ENCODE data around the gene RAPGEF6. TPM values are rescaled to one million over a fixed set of nuclear protein-coding genes. Genes with fewer than 3 reads are reported as not detected.

RAPGEF6 gene
- total and polyA plus RNA-seq, 4 donors: 3.9 to 73.1 (median 10.8) TPM

- Histone ChIP-seq H3K4me1 (ENCODE audit: control insufficient read depth in 5 of 5, insufficient read depth in 5 of 5, low read length in 5 of 5) (peaks cover 0 to 12% (median 0%) of the 10 kb centered on the region in 5 donors), H3K27me3 (ENCODE audit: control insufficient read depth in 3 of 3, insufficient read depth in 3 of 3, low read length in 2 of 3) (no peaks in the 10 kb centered on the region), H3K4me3 (no peak overlapping the region), H3K9ac (ENCODE audit: insufficient read depth in 1 of 2, low read length in 2 of 2) (no peak overlapping the region), H3K36me3 (ENCODE audit: control insufficient read depth in 4 of 4, insufficient read depth in 4 of 4, low read length in 4 of 4) (peaks cover 0 to 18% (median 8%) of the 10 kb centered on the region in 4 donors), H3K27ac (ENCODE audit: low read depth in 1 of 2, low read length in 1 of 2) (no peak overlapping the region), H3K9me3 (ENCODE audit: control insufficient read depth in 4 of 4, insufficient read depth in 3 of 4, low read length in 3 of 4) (no peaks in the 10 kb centered on the region)
- no peak for TF ChIP-seq CTCF (IDR thresholded peaks at IDR 0.05; ENCODE audit: control extremely low read depth, extremely low read depth)
- DNase-seq: no peak
- no peak for ATAC-seq (ENCODE audit: insufficient read depth, low FRiP score)
- WGBS, 2 donors: 98 to 100% methylated on average over 1 of the region's 1 CpG
Observed at GRCh38 chr5:131457193-131457592, 177.8 kb downstream of the RAPGEF6 start.

GRCh38 chr5:131450941-131451340, 184.1 kb downstream of the RAPGEF6 start:
- no peaks in the 10 kb centered on the region for H3K4me1 ChIP-seq (ENCODE audit: control insufficient read depth in 5 of 5, insufficient read depth in 5 of 5, low read length in 5 of 5)
- no peaks in the 10 kb centered on the region for H3K9me3 ChIP-seq (ENCODE audit: control insufficient read depth in 4 of 4, insufficient read depth in 3 of 4, low read length in 3 of 4)
- no peak overlapping the region for H3K9ac ChIP-seq (ENCODE audit: insufficient read depth in 1 of 2, low read length in 2 of 2)
- TF ChIP-seq CTCF (IDR thresholded peaks at IDR 0.05; ENCODE audit: control extremely low read depth, extremely low read depth): no peak
- no peaks in the 10 kb centered on the region for H3K27me3 ChIP-seq (ENCODE audit: control insufficient read depth in 3 of 3, insufficient read depth in 3 of 3, low read length in 2 of 3)
- 95 to 98% methylated on average over 2 of the region's 2 CpGs for WGBS, 2 donors
- no peak overlapping the region for H3K4me3 ChIP-seq
- peaks cover 4 to 17% (median 7%) of the 10 kb centered on the region in 4 donors for H3K36me3 ChIP-seq (ENCODE audit: control insufficient read depth in 4 of 4, insufficient read depth in 4 of 4, low read length in 4 of 4)
- no peak overlapping the region for H3K27ac ChIP-seq (ENCODE audit: low read depth in 1 of 2, low read length in 1 of 2)
- DNase-seq: no peak
- no peak for ATAC-seq (ENCODE audit: insufficient read depth, low FRiP score)

GRCh38 chr5:131441184-131441583, 193.8 kb downstream of the RAPGEF6 start:
- TF ChIP-seq CTCF (IDR thresholded peaks at IDR 0.05; ENCODE audit: control extremely low read depth, extremely low read depth): no peak
- Histone ChIP-seq H3K9ac (ENCODE audit: insufficient read depth in 1 of 2, low read length in 2 of 2) (no peak overlapping the region), H3K4me1 (ENCODE audit: control insufficient read depth in 5 of 5, insufficient read depth in 5 of 5, low read length in 5 of 5) (no peaks in the 10 kb centered on the region), H3K9me3 (ENCODE audit: control insufficient read depth in 4 of 4, insufficient read depth in 3 of 4, low read length in 3 of 4) (no peaks in the 10 kb centered on the region), H3K27me3 (ENCODE audit: control insufficient read depth in 3 of 3, insufficient read depth in 3 of 3, low read length in 2 of 3) (no peaks in the 10 kb centered on the region), H3K4me3 (no peak overlapping the region), H3K27ac (ENCODE audit: low read depth in 1 of 2, low read length in 1 of 2) (no peak overlapping the region), H3K36me3 (ENCODE audit: control insufficient read depth in 4 of 4, insufficient read depth in 4 of 4, low read length in 4 of 4) (peaks cover 10 to 38% (median 25%) of the 10 kb centered on the region in 4 donors)
- WGBS, 2 donors: 43 to 65% methylated on average over 2 of the region's 2 CpGs
- DNase-seq: no peak
- ATAC-seq (ENCODE audit: insufficient read depth, low FRiP score): no peak

- Histone ChIP-seq H3K4me3 (no peak overlapping the region), H3K4me1 (ENCODE audit: control insufficient read depth in 5 of 5, insufficient read depth in 5 of 5, low read length in 5 of 5) (no peaks in the 10 kb centered on the region), H3K36me3 (ENCODE audit: control insufficient read depth in 4 of 4, insufficient read depth in 4 of 4, low read length in 4 of 4) (peaks cover 8 to 28% (median 20%) of the 10 kb centered on the region in 4 donors), H3K9me3 (ENCODE audit: control insufficient read depth in 4 of 4, insufficient read depth in 3 of 4, low read length in 3 of 4) (no peaks in the 10 kb centered on the region), H3K27me3 (ENCODE audit: control insufficient read depth in 3 of 3, insufficient read depth in 3 of 3, low read length in 2 of 3) (no peaks in the 10 kb centered on the region), H3K27ac (ENCODE audit: low read depth in 1 of 2, low read length in 1 of 2) (no peak overlapping the region), H3K9ac (ENCODE audit: insufficient read depth in 1 of 2, low read length in 2 of 2) (no peak overlapping the region)
- 60 to 82% methylated on average over 2 of the region's 2 CpGs for whole genome bisulfite sequencing, 2 donors
- DNase-seq (no peak), ATAC-seq (ENCODE audit: insufficient read depth, low FRiP score) (no peak)
- no peak for TF ChIP-seq CTCF (IDR thresholded peaks at IDR 0.05; ENCODE audit: control extremely low read depth, extremely low read depth)
Observed at GRCh38 chr5:131436081-131436480, 198.9 kb downstream of the RAPGEF6 start.
